HG02885 (cell line): ENCODE results near the gene EYA2.

ENCODE experiments used
- ATAC-seq: cut with Tn5 transposase; IDR thresholded peaks from one replicate; pipeline ENCODE4 v1.9.1; 2021; ENCODE audit warnings: mild to moderate bottlenecking; ENCODE audit not compliant: unreplicated experiment, poor library complexity

The EYA2 gene

DNA sequence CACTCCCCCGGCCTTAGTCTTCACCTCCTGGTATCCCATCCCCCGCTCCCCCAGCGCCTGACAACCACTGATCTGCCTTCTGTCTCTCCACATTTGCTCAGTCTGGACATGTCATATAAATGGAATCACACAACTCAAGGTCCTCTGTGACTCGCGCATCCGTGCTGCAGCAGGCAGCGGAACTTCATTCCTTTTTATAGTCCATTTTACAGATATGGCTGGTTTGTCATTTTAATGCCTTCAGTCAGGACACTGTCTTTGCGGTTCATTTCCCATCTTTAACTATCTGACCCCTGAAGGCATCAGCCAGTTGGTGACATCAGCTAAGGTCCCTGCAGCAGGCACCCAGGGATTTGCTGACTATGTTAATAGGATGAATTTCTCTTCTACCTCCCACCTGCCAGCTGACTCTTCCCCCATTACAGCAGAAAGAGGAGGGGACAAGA, 336.2 kb downstream of the EYA2 start:
- no peak for ATAC-seq

DNA sequence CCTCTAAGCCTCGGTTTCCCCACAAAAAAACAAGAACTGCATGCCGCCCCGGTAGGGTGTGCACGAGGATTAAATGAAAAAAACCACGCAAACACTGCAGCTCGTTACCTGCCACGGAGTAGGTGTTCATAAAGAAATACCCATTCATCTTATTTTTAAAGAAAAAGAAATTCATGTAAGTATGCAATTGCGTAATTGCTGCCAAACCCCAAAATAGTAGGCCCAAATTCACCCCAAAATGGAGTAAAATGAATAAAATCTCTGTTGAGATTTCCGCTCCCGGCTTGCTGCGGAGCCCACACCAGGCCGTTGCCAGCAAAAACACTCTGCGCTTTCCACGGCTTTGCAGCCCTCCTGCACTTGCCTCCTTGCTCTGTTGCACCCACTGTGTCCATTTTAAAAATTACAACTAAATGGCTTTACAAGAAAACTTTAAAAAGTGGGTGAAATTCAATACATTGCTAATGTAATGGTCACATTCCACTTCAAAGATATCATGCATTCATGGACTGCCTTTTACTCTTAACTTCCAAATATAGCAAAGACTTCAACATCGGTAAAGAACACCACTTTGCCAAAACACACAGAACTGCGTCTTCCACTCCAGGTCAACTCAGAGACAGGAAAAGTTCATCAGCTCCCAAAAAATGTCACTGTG, 336.9 kb downstream of the EYA2 start:
- no peak for ATAC-seq

DNA sequence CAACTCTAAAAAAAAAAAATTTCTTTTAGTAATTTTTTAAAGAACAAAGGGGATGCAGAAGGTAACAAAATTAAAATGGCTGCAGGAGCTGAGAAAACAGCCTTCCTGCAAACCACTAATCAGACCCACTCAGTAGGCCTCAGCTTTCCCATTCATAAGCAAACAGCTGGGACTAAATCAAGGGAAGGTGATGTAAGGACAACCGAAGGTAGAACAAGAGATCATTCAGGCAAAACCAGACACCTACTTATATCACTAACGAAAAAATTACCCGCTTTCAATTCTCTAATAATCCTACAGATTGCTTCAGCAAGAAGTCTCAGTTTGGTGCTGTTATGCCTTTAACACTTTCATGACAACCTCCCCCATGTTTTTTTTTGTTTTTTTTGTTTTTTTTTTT, 337.9 kb downstream of the EYA2 start:
- ATAC-seq = no peak

DNA sequence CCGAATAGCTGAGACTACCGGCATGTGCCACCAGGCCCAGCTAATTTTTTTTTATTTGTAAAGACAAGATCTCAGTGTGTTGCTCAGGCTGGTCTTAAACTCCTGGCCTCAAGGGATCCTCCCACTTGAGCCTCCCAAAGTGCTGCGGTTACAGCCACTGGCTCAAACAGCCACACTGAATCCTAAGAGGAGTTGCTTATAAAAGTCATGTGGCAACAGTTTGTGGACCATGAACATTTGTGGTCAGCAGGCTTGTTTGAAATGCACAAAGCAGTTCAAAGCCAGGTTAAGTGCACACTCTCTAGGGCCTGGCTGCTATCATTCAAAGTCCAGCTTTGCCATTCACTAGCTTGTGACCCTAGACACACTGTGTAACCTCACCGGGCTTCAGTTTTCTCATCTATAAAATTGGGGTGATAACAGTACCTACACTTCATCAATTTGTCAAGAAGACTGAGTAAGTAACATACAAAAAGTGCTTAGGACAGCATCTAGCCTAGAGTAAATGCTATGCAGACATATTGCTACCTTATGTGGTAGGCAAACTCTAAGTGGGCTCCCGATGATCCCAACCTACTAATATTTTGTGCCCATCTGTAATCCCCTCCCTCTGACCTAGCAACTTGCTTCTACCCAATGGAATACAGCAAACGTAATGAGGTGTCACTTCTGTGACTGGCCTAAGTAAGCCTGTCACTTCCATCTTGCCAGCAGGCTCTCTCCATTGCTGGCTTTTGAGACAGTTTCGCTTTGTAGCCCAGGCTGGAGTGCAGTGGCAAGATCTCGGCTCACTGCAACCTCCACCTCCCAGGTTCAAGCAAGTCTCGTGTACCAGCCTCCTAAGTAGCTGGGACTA, 338.9 kb downstream of the EYA2 start:
- no peak for ATAC-seq

DNA sequence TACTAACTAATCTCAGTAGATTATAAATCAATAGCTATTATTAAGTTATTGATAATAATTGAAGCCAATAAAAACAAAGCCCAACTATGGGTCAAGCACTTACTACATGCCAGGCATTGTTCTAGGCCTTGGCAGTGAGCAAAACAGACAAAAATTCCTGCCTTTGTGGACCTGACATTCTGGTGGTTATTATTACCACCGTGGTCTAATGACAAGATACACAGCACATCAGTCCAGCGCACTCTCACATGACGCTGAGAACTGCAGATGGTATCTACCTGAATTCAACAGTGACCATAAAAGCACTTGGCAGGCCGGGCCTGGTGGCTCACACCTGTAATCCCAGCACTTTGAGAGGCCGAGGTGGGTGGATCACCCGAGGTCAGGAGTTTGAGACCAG, 340.5 kb downstream of the EYA2 start:
- ATAC-seq = no peak

DNA sequence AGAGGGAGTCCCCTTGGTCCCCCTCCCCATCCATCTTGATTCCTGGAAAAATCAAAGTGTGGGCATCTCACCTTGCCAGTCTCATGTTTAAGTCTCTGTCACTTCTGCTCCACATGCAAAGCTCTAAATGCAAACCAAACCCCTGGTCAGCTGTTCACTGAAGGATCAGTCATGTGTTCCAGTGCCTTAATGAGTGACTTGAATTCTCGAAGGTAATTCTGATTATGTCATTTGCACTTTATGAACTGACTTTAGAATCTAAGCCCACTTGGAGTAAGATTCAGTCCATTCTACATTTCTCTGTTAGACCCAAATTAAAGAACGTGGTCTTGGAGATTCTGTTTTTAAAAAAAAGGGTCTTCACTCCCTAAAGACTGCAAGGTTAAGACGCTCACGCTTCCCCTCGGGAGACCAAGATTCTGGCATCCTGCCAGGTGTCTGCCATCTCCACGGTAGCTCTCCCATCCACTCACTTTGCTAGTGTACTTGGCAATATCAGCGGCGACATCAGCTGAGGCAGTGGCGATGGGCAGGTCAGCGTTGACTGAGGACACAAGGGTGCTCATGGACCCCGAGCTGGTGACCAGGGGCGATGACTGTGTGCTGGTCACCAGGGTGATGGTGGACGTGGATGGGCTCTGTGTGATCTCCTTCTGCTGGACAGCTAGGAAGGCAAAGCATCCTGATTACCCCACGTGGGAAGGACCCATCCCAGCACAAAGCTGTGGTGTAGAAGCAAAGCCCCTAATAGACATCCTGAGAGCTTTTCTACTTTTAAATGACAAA, 341.4 kb downstream of the EYA2 start:
- ATAC-seq = no peak

DNA sequence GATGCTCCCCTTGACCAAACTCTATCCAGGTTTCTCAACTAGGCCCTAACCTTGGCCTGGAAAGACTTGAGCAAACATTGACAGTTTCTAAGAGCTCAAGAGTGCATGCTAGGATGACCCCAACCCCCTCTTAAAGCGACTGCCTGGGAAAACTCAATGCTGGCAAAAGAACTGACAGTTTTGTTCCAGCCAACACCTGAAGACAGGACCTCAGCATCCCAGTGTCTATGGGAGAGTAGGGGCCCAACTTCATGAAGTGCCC, 341.9 kb downstream of the EYA2 start:
- no peak for ATAC-seq

DNA sequence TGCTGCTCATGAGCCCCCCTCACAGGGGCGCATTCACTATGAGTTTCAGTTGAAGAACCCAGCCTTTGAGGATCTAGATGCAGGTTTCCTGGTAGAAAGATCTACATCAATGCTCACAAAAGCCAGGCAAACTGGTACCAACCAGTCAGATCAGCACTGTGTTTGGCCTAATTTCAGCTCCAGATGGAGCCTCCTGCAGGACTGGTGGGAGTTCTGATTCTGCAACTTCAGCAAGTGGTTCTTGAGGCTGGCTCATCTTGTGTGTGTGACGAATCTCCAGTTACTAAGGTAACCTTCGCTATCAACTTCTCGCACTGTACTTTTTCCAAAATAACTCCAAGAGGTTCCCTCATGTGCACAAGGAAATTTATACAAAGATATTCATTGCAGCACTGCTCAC, 343.1 kb downstream of the EYA2 start:
- ATAC-seq = no peak
